Measurements from ENCODE around the gene BCAS3. TPM values are rescaled to one million over a fixed set of nuclear protein-coding genes. Genes with fewer than 3 reads are reported as not detected.

The BCAS3 gene
- polyA plus RNA-seq, 3 donors from 2014 or later, result 26.3 to 53.8 (median 50.1) TPM

DNA sequence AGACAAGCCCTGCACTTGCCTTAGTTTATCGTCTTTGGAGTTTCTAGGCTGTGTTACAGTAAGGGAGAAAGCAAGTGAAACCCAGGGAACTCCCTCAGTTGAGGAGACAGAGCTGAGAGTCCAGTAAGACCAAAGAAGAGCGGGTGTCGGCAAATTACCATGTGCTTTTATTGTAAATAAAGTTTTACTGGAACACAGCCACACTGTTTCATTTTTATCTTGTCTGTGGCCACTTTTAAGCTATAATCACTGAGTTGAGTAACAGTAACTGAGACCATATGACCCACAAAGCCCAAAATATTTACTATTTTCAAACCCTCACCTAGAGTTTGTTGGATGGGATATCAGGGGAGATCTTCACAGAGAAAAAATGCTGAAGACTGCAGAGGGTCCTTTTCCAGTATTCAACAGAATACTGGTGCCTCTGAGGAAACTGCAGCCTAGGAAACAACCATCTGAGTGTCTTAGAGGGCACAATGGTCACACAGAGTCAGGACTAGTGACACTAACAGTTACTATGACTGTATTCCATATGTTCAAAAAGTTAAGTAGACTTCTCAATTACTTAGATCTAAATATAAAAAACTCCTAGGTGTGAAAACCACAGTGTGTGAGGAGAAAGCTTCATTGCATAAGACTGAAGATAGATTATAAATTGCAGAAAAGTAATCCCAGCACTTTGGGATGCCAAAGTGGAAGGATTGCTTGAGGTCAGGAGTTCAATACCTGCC is 370.9 kb downstream of the BCAS3 start:
- Mint-ChIP-seq H3K27ac (peak overlapping the region in 2 of 6 donors; percentile 30 to 39), H3K27me3 (ENCODE audit: low read depth in 3 of 3) (peaks cover 0 to 2% (median 2%) of the 10 kb centered on the region in 3 donors), H3K9me3 (no peaks in the 10 kb centered on the region)

GRCh38 chr17:61053469-61053868 is 375.8 kb downstream of the BCAS3 start:
- peaks cover 0 to 2% (median 0%) of the 10 kb centered on the region in 3 donors for H3K27me3 Mint-ChIP-seq (ENCODE audit: low read depth in 3 of 3)
- no peaks in the 10 kb centered on the region for H3K9me3 Mint-ChIP-seq
- H3K27ac Mint-ChIP-seq, result no peak overlapping the region
- peaks cover 0 to 13% (median 0%) of the 10 kb centered on the region in 3 donors for H3K36me3 Mint-ChIP-seq
- no peak for DNase-seq
- H3K4me1 Mint-ChIP-seq, result peaks cover 18 to 27% of the 10 kb centered on the region in 2 donors
- no peak overlapping the region for H3K4me3 Mint-ChIP-seq

More for the DNA sequence above, 370.9 kb downstream of the BCAS3 start:
- Mint-ChIP-seq H3K36me3 (peaks cover 0 to 9% (median 0%) of the 10 kb centered on the region in 3 donors), H3K4me3 (peak overlapping the region in 1 of 5 donors; percentile 19), H3K4me1 (peaks cover 17 to 23% of the 10 kb centered on the region in 2 donors)
- DNase-seq, result peak in 2 of 3 donors; percentile 2 to 6

DNA sequence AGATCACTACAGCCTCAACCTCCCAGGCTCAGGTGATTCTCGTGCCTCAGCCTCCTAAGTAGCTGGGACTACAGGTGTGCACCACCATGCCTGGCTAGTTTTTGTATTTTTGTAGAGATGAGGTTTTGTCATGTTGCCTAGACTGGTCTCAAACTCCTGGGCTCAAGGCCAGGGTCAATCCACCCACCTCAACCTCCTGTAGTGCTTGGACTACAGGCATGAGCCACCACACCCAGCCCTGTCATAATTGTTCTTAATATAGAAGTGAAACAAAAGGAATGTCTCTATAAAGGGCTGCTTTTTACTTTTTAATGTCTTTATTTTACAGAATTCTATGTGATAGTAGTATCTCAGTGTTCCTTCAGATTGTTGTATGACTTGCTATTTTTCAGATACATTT is 376.8 kb downstream of the BCAS3 start:
- Mint-ChIP-seq H3K9me3 (no peaks in the 10 kb centered on the region), H3K4me3 (no peak overlapping the region), H3K27ac (no peak overlapping the region), H3K36me3 (peaks cover 0 to 14% (median 0%) of the 10 kb centered on the region in 3 donors), H3K27me3 (ENCODE audit: low read depth in 3 of 3) (peaks cover 0 to 2% (median 0%) of the 10 kb centered on the region in 3 donors), H3K4me1 (peaks cover 10 to 17% of the 10 kb centered on the region in 2 donors)
- no peak for DNase-seq

- DNase-seq, result no peak
- peaks cover 0 to 11% (median 2%) of the 10 kb centered on the region in 3 donors for H3K36me3 Mint-ChIP-seq
- H3K27me3 Mint-ChIP-seq (ENCODE audit: low read depth in 3 of 3), result no peaks in the 10 kb centered on the region
- peaks cover 10 to 16% of the 10 kb centered on the region in 2 donors for H3K4me1 Mint-ChIP-seq
- H3K9me3 Mint-ChIP-seq, result no peaks in the 10 kb centered on the region
- peak overlapping the region in 1 of 5 donors; percentile 36 for H3K4me3 Mint-ChIP-seq
- no peak overlapping the region for H3K27ac Mint-ChIP-seq
These were observed 379.6 kb downstream of the BCAS3 start for GRCh38 chr17:61057257-61057656.

DNA sequence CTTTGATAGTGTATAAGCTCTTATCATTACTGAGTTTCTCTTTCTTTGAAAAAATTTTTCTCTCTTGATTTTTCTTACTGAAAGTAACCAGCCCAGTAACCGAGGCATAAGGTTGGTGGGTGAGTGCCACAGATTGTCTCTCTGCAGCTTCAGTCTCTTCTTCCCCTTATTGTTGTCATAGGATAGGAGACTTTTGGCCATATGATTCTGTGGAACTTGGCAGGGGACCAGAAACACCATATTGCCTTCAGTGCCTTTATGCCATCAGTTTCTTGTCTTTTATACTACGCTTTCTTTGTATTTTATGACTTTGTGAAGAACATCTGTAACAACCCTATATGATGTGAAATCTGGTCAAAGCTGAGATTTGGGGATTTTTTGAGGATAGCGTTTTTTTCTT is 380.4 kb downstream of the BCAS3 start:
- H3K9me3 Mint-ChIP-seq, result no peaks in the 10 kb centered on the region
- H3K4me3 Mint-ChIP-seq, result no peak overlapping the region
- no peak overlapping the region for H3K27ac Mint-ChIP-seq
- H3K36me3 Mint-ChIP-seq, result peaks cover 0 to 12% (median 5%) of the 10 kb centered on the region in 3 donors
- no peak for DNase-seq
- H3K27me3 Mint-ChIP-seq (ENCODE audit: low read depth in 3 of 3), result no peaks in the 10 kb centered on the region
- H3K4me1 Mint-ChIP-seq, result peaks cover 10 to 16% of the 10 kb centered on the region in 2 donors

GRCh38 chr17:61063528-61063927 is 385.9 kb downstream of the BCAS3 start:
- Mint-ChIP-seq H3K27ac (no peak overlapping the region), H3K9me3 (no peaks in the 10 kb centered on the region), H3K4me3 (no peak overlapping the region), H3K27me3 (ENCODE audit: low read depth in 3 of 3) (no peaks in the 10 kb centered on the region), H3K4me1 (peaks cover 6 to 13% of the 10 kb centered on the region in 2 donors), H3K36me3 (peaks cover 0 to 16% (median 12%) of the 10 kb centered on the region in 3 donors)
- DNase-seq, result no peak

DNA sequence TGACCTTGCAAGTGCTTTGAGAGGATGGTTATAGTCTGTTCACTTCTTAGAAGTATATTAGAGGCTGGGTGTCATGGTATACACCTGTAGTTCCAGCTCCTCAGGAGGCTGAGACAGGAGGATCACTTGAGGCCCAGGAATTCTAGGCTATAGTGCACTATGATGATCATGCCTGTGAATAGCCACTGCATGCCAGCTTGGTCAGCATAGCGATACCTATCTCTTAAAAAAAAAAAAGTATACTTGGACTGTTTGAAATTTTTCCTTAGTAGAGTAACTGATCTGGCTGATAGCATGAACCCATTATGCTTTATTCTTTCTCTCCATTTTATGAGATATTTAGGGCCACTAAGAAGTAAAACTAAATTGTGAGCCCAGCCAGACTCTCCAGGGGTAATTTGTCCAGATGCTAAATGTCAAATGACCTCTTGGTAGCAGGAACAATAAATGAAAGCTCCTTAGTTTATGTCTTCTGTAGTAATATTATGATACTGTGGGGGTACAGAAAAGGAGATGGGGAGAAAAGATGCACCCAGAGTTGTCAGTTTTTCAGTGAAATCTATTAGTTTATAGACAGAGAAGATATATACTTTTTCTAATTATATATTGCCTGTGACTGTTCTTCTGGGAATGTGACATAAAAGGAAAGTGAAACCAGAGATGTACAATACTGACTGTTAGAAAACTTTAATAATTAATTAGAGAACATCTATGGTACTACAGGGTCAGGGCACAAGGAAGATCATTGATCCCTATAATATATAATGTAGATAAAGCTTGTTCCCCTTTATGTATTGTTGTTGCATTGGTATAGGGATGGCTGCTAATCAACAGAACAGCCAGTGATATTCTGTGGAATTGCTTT is 386.7 kb downstream of the BCAS3 start:
- Mint-ChIP-seq H3K4me3 (peak overlapping the region in 1 of 5 donors; percentile 50), H3K9me3 (no peaks in the 10 kb centered on the region), H3K36me3 (peaks cover 4 to 23% (median 16%) of the 10 kb centered on the region in 3 donors), H3K27me3 (ENCODE audit: low read depth in 3 of 3) (peaks cover 0 to 2% (median 2%) of the 10 kb centered on the region in 3 donors), H3K4me1 (peaks cover 6 to 13% of the 10 kb centered on the region in 2 donors), H3K27ac (peak overlapping the region in 2 of 6 donors; percentile 47 to 50)
- DNase-seq, result no peak

GRCh38 chr17:61065263-61065773 is 387.7 kb downstream of the BCAS3 start:
- Mint-ChIP-seq H3K4me3 (peak overlapping the region in 1 of 5 donors; percentile 26), H3K9me3 (no peaks in the 10 kb centered on the region), H3K36me3 (peaks cover 4 to 19% (median 16%) of the 10 kb centered on the region in 3 donors), H3K27ac (no peak overlapping the region), H3K27me3 (ENCODE audit: low read depth in 3 of 3) (peaks cover 0 to 2% (median 2%) of the 10 kb centered on the region in 3 donors), H3K4me1 (peaks cover 6 to 13% of the 10 kb centered on the region in 2 donors)
- DNase-seq, result no peak

GRCh38 chr17:61066062-61066461 is 388.4 kb downstream of the BCAS3 start:
- H3K4me3 Mint-ChIP-seq, result no peak overlapping the region
- H3K27me3 Mint-ChIP-seq (ENCODE audit: low read depth in 3 of 3), result peaks cover 0 to 2% (median 2%) of the 10 kb centered on the region in 3 donors
- H3K27ac Mint-ChIP-seq, result no peak overlapping the region
- H3K4me1 Mint-ChIP-seq, result peaks cover 6 to 13% of the 10 kb centered on the region in 2 donors
- DNase-seq, result no peak
- H3K9me3 Mint-ChIP-seq, result no peaks in the 10 kb centered on the region
- peaks cover 4 to 19% (median 16%) of the 10 kb centered on the region in 3 donors for H3K36me3 Mint-ChIP-seq

- Mint-ChIP-seq H3K4me3 (no peak overlapping the region), H3K36me3 (peaks cover 4 to 11% (median 4%) of the 10 kb centered on the region in 3 donors), H3K4me1 (no peaks in the 10 kb centered on the region), H3K27ac (no peak overlapping the region), H3K27me3 (ENCODE audit: low read depth in 3 of 3) (peaks cover 0 to 2% (median 2%) of the 10 kb centered on the region in 3 donors), H3K9me3 (no peaks in the 10 kb centered on the region)
- no peak for DNase-seq
These were observed 393.0 kb downstream of the BCAS3 start for GRCh38 chr17:61070649-61071048.

- Mint-ChIP-seq H3K27ac (no peak overlapping the region), H3K9me3 (no peaks in the 10 kb centered on the region), H3K36me3 (peaks cover 9 to 21% (median 12%) of the 10 kb centered on the region in 3 donors), H3K27me3 (ENCODE audit: low read depth in 3 of 3) (peaks cover 0 to 2% (median 2%) of the 10 kb centered on the region in 3 donors), H3K4me3 (no peak overlapping the region), H3K4me1 (no peaks in the 10 kb centered on the region)
- no peak for DNase-seq
These were observed 395.0 kb downstream of the BCAS3 start for GRCh38 chr17:61072648-61073047.

DNA sequence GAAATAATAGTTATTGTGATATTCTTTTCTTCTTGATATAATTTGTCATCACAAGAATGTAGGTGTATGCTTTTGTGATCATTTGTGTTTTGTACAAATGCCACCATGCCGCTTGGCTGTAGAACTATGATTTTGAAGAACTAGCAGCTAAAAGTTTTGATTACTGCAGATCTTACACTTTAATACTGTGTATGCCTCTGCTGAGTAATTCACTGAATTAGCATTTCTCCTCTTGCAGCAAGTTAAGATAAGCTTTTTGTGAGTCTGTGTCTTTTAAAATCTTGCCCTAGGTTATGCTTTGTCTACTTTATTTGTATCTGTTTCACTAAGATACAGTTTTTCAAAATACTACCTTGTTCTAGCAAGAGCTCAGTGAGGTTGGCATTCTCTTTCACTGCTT is 395.5 kb downstream of the BCAS3 start:
- Mint-ChIP-seq H3K4me1 (no peaks in the 10 kb centered on the region), H3K4me3 (no peak overlapping the region), H3K27me3 (ENCODE audit: low read depth in 3 of 3) (peaks cover 0 to 2% (median 2%) of the 10 kb centered on the region in 3 donors), H3K27ac (no peak overlapping the region), H3K36me3 (peaks cover 9 to 21% (median 12%) of the 10 kb centered on the region in 3 donors), H3K9me3 (no peaks in the 10 kb centered on the region)
- DNase-seq, result no peak

GRCh38 chr17:61073799-61074513 is 396.3 kb downstream of the BCAS3 start:
- no peak overlapping the region for H3K4me3 Mint-ChIP-seq
- no peak for DNase-seq
- H3K27ac Mint-ChIP-seq, result no peak overlapping the region
- H3K9me3 Mint-ChIP-seq, result no peaks in the 10 kb centered on the region
- no peaks in the 10 kb centered on the region for H3K4me1 Mint-ChIP-seq
- H3K27me3 Mint-ChIP-seq (ENCODE audit: low read depth in 3 of 3), result peaks cover 0 to 2% (median 2%) of the 10 kb centered on the region in 3 donors
- H3K36me3 Mint-ChIP-seq, result peaks cover 8 to 13% (median 11%) of the 10 kb centered on the region in 3 donors

Measured in immature natural killer cell (primary cell).